H9 (cell line): ENCODE measurements around the gene DAAM1. TPM values are rescaled to one million over a fixed set of nuclear protein-coding genes. Genes with fewer than 3 reads are reported as not detected.

Experiments used
- DNase-seq: peaks from one replicate; pipeline ENCODE4 v3.0.0-alpha.2; 2017
- H2AFZ ChIP-seq: one replicate; pipeline ENCODE4 v1.6.1; 2013; ENCODE audit warnings: mild to moderate bottlenecking, low read length, control low read depth, moderate library complexity
- H2AK5ac ChIP-seq: 2 replicates; pipeline ENCODE4 v1.6.1; 2013; ENCODE audit warnings: low read length, control low read depth, mixed read lengths; ENCODE audit not compliant: insufficient read length
- H2BK120ac ChIP-seq: one replicate; pipeline ENCODE4 v1.6.1; 2013; ENCODE audit warnings: low read depth, mild to moderate bottlenecking, low read length, control low read depth, inconsistent platforms; ENCODE audit not compliant: poor library complexity, severe bottlenecking
- H2BK12ac ChIP-seq: 2 replicates; pipeline ENCODE4 v1.6.1; 2013; ENCODE audit warnings: low read length, control low read depth, mixed read lengths, low read depth; ENCODE audit not compliant: insufficient read length
- H2BK15ac ChIP-seq: 2 replicates; pipeline ENCODE4 v1.6.1; 2013; ENCODE audit warnings: low read depth, low read length, control low read depth
- H2BK20ac ChIP-seq: one replicate; pipeline ENCODE4 v1.6.1; 2013; ENCODE audit warnings: low read depth, mild to moderate bottlenecking, low read length, control low read depth, inconsistent platforms; ENCODE audit not compliant: poor library complexity, severe bottlenecking
- H2BK5ac ChIP-seq: 2 replicates; pipeline ENCODE4 v1.6.1; 2013; ENCODE audit warnings: low read length, control low read depth, mixed read lengths; ENCODE audit not compliant: insufficient read length
- H3K14ac ChIP-seq: 2 replicates; pipeline ENCODE4 v1.6.1; 2013; ENCODE audit warnings: low read length, control low read depth; ENCODE audit not compliant: insufficient read depth
- H3K18ac ChIP-seq: 2 replicates; pipeline ENCODE4 v1.6.1; 2013; ENCODE audit warnings: low read depth, mild to moderate bottlenecking, mixed read lengths, low read length, control low read depth; ENCODE audit not compliant: insufficient read length
- H3K23ac ChIP-seq: 2 replicates; pipeline ENCODE4 v1.6.1; 2013; ENCODE audit warnings: low read length, control low read depth, mixed read lengths, low read depth; ENCODE audit not compliant: insufficient read length
- H3K23me2 ChIP-seq: 2 replicates; pipeline ENCODE4 v1.6.1; 2013; ENCODE audit warnings: low read depth, mild to moderate bottlenecking, mixed read lengths, low read length, control low read depth; ENCODE audit not compliant: insufficient read length, poor library complexity, severe bottlenecking
- H3K27ac ChIP-seq: 2 replicates; pipeline ENCODE4 v1.5.1; 2013; ENCODE audit warnings: low read length, control low read depth, mixed read lengths, low read depth; ENCODE audit not compliant: insufficient read length
- H3K27me3 ChIP-seq: 2 replicates; pipeline ENCODE4 v1.6.1; 2013; ENCODE audit warnings: low read length, control low read depth, inconsistent platforms; ENCODE audit not compliant: insufficient read depth
- H3K4ac ChIP-seq: 2 replicates; pipeline ENCODE4 v1.6.1; 2013; ENCODE audit warnings: low read depth, mild to moderate bottlenecking, control low read depth, inconsistent platforms, low read length, moderate library complexity
- H3K4me1 ChIP-seq: 2 replicates; pipeline ENCODE4 v1.6.1; 2013; ENCODE audit warnings: low read length, control low read depth, inconsistent platforms; ENCODE audit not compliant: insufficient read depth
- H3K4me2 ChIP-seq: 2 replicates; pipeline ENCODE4 v1.6.1; 2013; ENCODE audit warnings: low read length, control low read depth, mixed read lengths; ENCODE audit not compliant: insufficient read length, insufficient read depth
- H3K56ac ChIP-seq: 2 replicates; pipeline ENCODE4 v1.6.1; 2013; ENCODE audit warnings: low read depth, mild to moderate bottlenecking, mixed read lengths, low read length, control low read depth; ENCODE audit not compliant: insufficient read length
- H3K79me1 ChIP-seq: 2 replicates; pipeline ENCODE4 v1.6.1; 2013; ENCODE audit warnings: low read depth, mild to moderate bottlenecking, moderate library complexity, low read length, control low read depth, inconsistent platforms; ENCODE audit not compliant: insufficient read depth, poor library complexity, severe bottlenecking
- H3K79me2 ChIP-seq: 2 replicates; pipeline ENCODE4 v1.6.1; 2013; ENCODE audit warnings: low read length, control low read depth, inconsistent platforms; ENCODE audit not compliant: insufficient read depth
- H3K9ac ChIP-seq: 2 replicates; pipeline ENCODE4 v1.6.1; 2013; ENCODE audit warnings: low read length, control low read depth, mixed read lengths; ENCODE audit not compliant: insufficient read length; ENCODE audit errors: extremely low read depth
- H3K9me3 ChIP-seq: one replicate; pipeline ENCODE4 v1.6.1; 2013; ENCODE audit warnings: low read depth, low read length, inconsistent platforms; ENCODE audit not compliant: control insufficient read depth
- H3T11ph ChIP-seq: one replicate; pipeline ENCODE4 v1.6.1; 2013; ENCODE audit warnings: mild to moderate bottlenecking, low read length, control low read depth, inconsistent platforms
- H4K20me1 ChIP-seq: one replicate; pipeline ENCODE4 v1.6.1; 2013; ENCODE audit not compliant: control insufficient read depth, insufficient read length, insufficient read depth
- H4K5ac ChIP-seq: 2 replicates; pipeline ENCODE4 v1.6.1; 2013; ENCODE audit warnings: low read depth, mild to moderate bottlenecking, mixed read lengths, low read length, control low read depth; ENCODE audit not compliant: insufficient read length
- H4K8ac ChIP-seq: replicated peaks from 2 replicates; pipeline ENCODE4 v1.6.1; 2013; ENCODE audit warnings: low read length, control low read depth, mixed read lengths, low read depth; ENCODE audit not compliant: insufficient read length
- H4K91ac ChIP-seq: 2 replicates; pipeline ENCODE4 v1.6.1; 2013; ENCODE audit warnings: low read depth, mild to moderate bottlenecking, moderate library complexity, mixed read lengths, low read length, control low read depth; ENCODE audit not compliant: insufficient read length
- H3K27ac Mint-ChIP-seq, 3 experiments: 2 replicates in 2 of 3; 3 replicates in 1 of 3; pipeline ENCODE4 v1.8.0; 2020 to 2021; ENCODE audit warnings: mixed read lengths in 3 of 3, mild to moderate bottlenecking in 1 of 3, moderate library complexity in 1 of 3
- H3K27me3 Mint-ChIP-seq: 2 replicates; pipeline ENCODE4 v1.8.0; 2021; ENCODE audit warnings: low read depth, mild to moderate bottlenecking, moderate library complexity, mixed read lengths
- H3K36me3 Mint-ChIP-seq, 3 experiments: 2 replicates in 2 of 3; 3 replicates in 1 of 3; pipeline ENCODE4 v1.8.0; 2020 to 2021; ENCODE audit warnings: low read depth in 3 of 3, mixed read lengths in 3 of 3; ENCODE audit not compliant: insufficient read depth in 1 of 3
- H3K4me1 Mint-ChIP-seq, 2 experiments: 2 replicates each; pipeline ENCODE4 v1.8.0; 2020; ENCODE audit warnings: mixed read lengths in 2 of 2
- H3K4me3 Mint-ChIP-seq, 2 experiments: 2 replicates in 1 of 2; 3 replicates in 1 of 2; pipeline ENCODE4 v1.8.0; 2020 to 2021; ENCODE audit warnings: mild to moderate bottlenecking in 2 of 2, mixed read lengths in 2 of 2, moderate library complexity in 1 of 2
- H3K9me3 Mint-ChIP-seq, 2 experiments: 2 replicates in 1 of 2; 3 replicates in 1 of 2; pipeline ENCODE4 v1.8.0; 2020; ENCODE audit warnings: mild to moderate bottlenecking in 2 of 2, mixed read lengths in 2 of 2, moderate library complexity in 1 of 2
- CTCF ChIP-seq: fragments of 200-600 bp; sonication (generic); conservative IDR thresholded peaks from 3 replicates; pipeline ENCODE4 v1.8.0; 2021; ENCODE audit warnings: antibody characterized with exemption, mild to moderate bottlenecking
- whole genome bisulfite sequencing: extraction: QIAGEN DNeasy Blood & Tissue Kit; methylation state at CpG from one replicate; pipeline ENCODE4 v1.1.7; 2013; ENCODE audit warnings: missing lambda C conversion rate, low lambda C conversion rate, mixed read lengths; ENCODE audit not compliant: insufficient read length; ENCODE audit errors: extremely low coverage; 5-methylcytosine and 5-hydroxymethylcytosine counted together
- total RNA-seq: library from RNA; stranded (reverse); gene quantifications from 2 replicates; pipeline ENCODE4 v1.2.1, GENCODE V29; 2021

DAAM1 gene
- total RNA-seq, 1 experiment from 2014 or later: 19.5 TPM

DNA sequence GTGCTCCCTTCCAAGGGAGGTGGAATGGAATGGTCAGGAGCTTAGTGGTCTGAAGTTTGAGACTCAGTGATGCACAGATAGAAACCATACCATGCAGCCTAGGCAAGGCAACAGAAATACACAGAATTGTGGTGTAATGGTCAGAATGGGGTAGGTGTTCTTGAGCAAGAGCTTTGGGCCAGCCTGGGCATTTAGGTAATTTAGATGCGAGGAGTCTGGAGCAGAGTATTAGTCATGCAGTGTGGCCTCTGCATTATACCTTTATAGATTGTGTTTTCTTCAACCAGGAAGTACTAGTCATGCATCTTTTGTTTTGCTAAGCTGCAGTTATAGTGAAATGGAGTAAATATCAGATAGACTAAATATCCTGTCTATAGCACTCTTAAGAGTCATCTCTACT is 118.3 kb downstream of the DAAM1 start:
- DNase-seq: no peak
- Histone ChIP-seq H3T11ph (no peak overlapping the region), H3K14ac (no peak overlapping the region), H3K27me3 (no peaks in the 10 kb centered on the region), H4K8ac (no peak overlapping the region), H3K79me1 (no peaks in the 10 kb centered on the region), H4K91ac (no peak overlapping the region), H2BK12ac (no peak overlapping the region), H2AFZ (no peak overlapping the region), H3K27ac (no peak overlapping the region), H3K56ac (no peak overlapping the region), H3K18ac (no peak overlapping the region), H2BK5ac (no peak overlapping the region), H3K23ac (no peak overlapping the region), H3K4me2 (no peak overlapping the region), H3K79me2 (no peaks in the 10 kb centered on the region), H2BK15ac (no peak overlapping the region), H2AK5ac (no peak overlapping the region), H3K9me3 (no peaks in the 10 kb centered on the region), H4K5ac (no peak overlapping the region), H3K4ac (no peak overlapping the region), H3K4me1 (peaks cover 5% of the 10 kb centered on the region; the same call in 1 of the 2 replicates), H2BK20ac (no peak overlapping the region), H2BK120ac (no peak overlapping the region), H4K20me1 (no peaks in the 10 kb centered on the region), H3K23me2 (no peaks in the 10 kb centered on the region), H3K9ac (no peak overlapping the region)
- no CpG with 5 or more reads among the region's 1 CpG for WGBS
- TF ChIP-seq CTCF: no peak
- Mint-ChIP-seq H3K4me1 (peaks cover 14 to 15% of the 10 kb centered on the region in 2 experiments), H3K4me3 (no peak overlapping the region), H3K36me3 (no peaks in the 10 kb centered on the region), H3K9me3 (no peaks in the 10 kb centered on the region), H3K27me3 (no peaks in the 10 kb centered on the region), H3K27ac (no peak overlapping the region)
